Measurements from ENCODE around the gene YIPF7. TPM values are rescaled to one million over a fixed set of nuclear protein-coding genes. Genes with fewer than 3 reads are reported as not detected.

YIPF7 gene
- total and polyA plus RNA-seq, 9 of the 15 experiments (the other 6 are each of a cell fraction or from before 2014, with no cell fraction given) = 0.14 TPM; not detected in 8

DNA sequence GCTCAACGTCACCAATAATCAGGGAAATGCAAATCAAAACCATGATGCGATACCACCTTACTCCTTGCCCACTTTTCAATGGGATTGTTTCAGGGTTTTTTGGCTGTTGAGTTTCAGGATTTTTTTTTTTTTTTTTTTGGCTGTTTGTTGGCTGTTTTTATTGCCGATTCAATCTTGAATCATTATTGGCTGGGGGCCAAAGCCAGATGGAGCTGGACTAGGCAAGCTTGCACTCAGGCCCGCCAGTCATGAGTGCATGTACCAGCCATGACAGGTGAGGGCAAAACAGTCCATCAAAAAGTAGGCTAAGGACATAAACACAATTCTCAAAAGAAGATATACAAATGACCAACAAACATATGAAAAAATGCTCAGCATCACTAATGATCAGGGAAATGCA, 13.3 kb downstream of the YIPF7 start:
- Histone ChIP-seq H3K9ac (ENCODE audit: insufficient read depth in 1 of 2, low read depth in 2 of 2, low read length in 2 of 2) (no peak overlapping the region), H3K4me3 (no peak overlapping the region), H3K4me1 (replicated peaks in 1 of 2; ENCODE audit: control insufficient read depth in 2 of 2, insufficient read depth in 2 of 2, low read length in 2 of 2) (no peaks in the 10 kb centered on the region), H3K27ac (ENCODE audit: extremely low read depth, low read depth, low read length) (no peak overlapping the region), H3K4me2 (ENCODE audit: insufficient read depth, low read length) (no peak overlapping the region), H3K9me3 (replicated peaks; ENCODE audit: control insufficient read depth, insufficient read depth, low read depth, low read length) (no peaks in the 10 kb centered on the region), H4K20me1 (replicated peaks; ENCODE audit: control insufficient read depth, insufficient read depth, low read length) (no peaks in the 10 kb centered on the region), H2AFZ (ENCODE audit: low read depth, low read length) (no peak overlapping the region), H3K36me3 (ENCODE audit: control insufficient read depth, insufficient read depth, low read length) (no peaks in the 10 kb centered on the region), H3K9me1 (ENCODE audit: control insufficient read depth, insufficient read depth, low read length) (no peaks in the 10 kb centered on the region), H3K79me2 (ENCODE audit: control insufficient read depth, insufficient read depth, low read length) (no peaks in the 10 kb centered on the region), H3K27me3 (ENCODE audit: control insufficient read depth in 2 of 2, insufficient read depth in 2 of 2, low read length in 2 of 2) (no peaks in the 10 kb centered on the region)
- in situ Hi-C loops (cut with MboI) (no loop called here), intact Hi-C loops (cut with micrococcal nuclease) (no loop called here)
- CTCF ChIA-PET (ENCODE audit: low intra/inter-chr PET ratio) = no interaction called here
- POLR2A ChIA-PET = no interaction called here
- ATAC-seq (no peak), FAIRE-seq (no peak), DNase-seq (ENCODE audit: extremely low read depth in 1 of 4, low spot score in 3 of 4) (no peak)
- WGBS (ENCODE audit: insufficient coverage, low coverage, missing lambda C conversion rate) = 2% methylated on average over 4 of the region's 4 CpGs
- BruUV-seq (replicated peaks) = no TSS peak
- no peak for TF ChIP-seq SPI1 (IDR thresholded peaks at IDR 0.05; ENCODE audit: borderline replicate concordance, low read depth, low read length)
- TF ChIP-seq OTX1 (CRISPR knock-in tag; IDR thresholded peaks at IDR 0.05) = no peak
- TF ChIP-seq, protein P1, sequence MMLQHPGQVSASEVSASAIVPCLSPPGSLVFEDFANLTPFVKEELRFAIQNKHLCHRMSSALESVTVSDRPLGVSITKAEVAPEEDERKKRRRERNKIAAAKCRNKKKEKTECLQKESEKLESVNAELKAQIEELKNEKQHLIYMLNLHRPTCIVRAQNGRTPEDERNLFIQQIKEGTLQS (IDR thresholded peaks at IDR 0.05) = 0 out of 2 replicates have a peak, but pooled peaks have one; percentile 21
- TF ChIP-seq, protein P1 (CRISPR knock-in tag; conservative IDR thresholded peaks at IDR 0.05) = no peak
- TF ChIP-seq RBM14 (IDR thresholded peaks at IDR 0.05; ENCODE audit: borderline replicate concordance, insufficient read depth, low read depth, low read length) = no peak
- TF ChIP-seq NFIC (IDR thresholded peaks at IDR 0.05) = peak; percentile 60; the same call in 1 of the 2 replicates
- no peak for TF ChIP-seq KLF10 (CRISPR knock-in tag; IDR thresholded peaks at IDR 0.05)
- no peak for TF ChIP-seq PPARD (CRISPR knock-in tag; IDR thresholded peaks at IDR 0.05)
